Muscle of arm (tissue), 12 donors: ENCODE data around the gene CD109. TPM values are rescaled to one million over a fixed set of nuclear protein-coding genes. Genes with fewer than 3 reads are reported as not detected.
"Not testable (repeated sequence)": the region's sequence is repeated elsewhere in the genome, so short reads cannot be mapped to it uniquely, and the experiment has no call there.

Experiments used
- DNase-seq: peaks from one replicate; pipeline ENCODE4 v3.0.0-alpha.2; 2013
- polyA plus RNA-seq, 12 donors: library from polyadenylated mRNA; unstranded; fragments of 120-200 nt; gene quantifications; one replicate each; pipeline ENCODE4 v1.2.1, GENCODE V29; 2013; ENCODE audit not compliant: insufficient read length in 12 of 12

The CD109 gene
- polyA plus RNA-seq, 12 donors = 12.5 to 40.6 (median 19.6) TPM; not detected in 1

DNA sequence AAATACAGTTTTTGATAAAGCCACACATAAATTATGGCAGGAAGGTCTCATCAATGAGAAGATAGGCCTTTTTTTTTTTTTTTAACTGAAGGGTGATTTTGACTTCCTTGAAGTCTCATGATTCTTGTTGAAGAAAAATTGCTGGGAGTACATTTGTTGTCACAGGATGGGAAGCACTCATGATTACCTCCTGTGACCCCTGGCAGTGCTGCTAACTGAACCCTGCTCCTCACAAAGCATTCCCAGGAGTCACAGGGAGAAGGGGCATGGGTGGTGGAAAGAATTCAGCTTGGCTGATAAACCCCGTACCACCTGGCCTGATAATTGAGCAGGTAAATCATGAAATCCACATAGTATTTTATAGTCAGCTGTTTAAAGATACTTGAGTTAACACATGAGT, 86.9 kb downstream of the CD109 start:
- no peak for DNase-seq

DNA sequence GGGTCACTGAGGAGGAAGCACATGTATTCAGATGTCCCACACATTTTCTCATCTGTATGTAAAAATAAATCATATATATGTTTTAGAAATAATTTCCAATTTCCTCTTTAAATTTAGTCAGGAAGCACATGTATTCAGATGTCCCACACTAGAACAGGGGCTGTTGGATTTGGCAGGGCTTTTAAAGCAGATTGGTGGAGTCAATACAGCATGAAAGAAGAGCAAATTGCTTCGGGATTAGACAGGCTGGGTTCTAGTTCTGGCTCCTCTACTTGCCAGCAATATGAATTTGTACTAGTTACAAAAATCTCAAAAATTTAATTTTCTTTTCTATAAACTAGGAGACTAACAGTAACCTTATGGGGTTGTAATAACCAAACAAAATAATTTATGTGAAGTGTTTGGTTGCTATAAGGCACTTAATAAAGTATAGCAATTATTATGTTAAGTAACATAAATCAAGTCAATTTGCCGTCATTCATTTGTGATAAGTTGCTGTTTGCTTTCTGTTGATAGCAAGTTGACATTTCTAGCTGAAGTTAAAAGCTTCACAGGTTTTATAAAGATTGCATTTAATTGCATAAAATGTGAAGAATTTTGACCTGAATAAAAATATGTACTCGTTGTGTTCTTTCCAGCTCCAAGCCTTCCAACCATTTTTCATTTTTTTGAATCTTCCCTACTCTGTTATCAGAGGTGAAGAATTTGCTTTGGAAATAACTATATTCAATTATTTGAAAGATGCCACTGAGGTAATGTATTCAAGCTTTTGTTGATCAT, 88.9 kb downstream of the CD109 start:
- DNase-seq = no peak

DNA sequence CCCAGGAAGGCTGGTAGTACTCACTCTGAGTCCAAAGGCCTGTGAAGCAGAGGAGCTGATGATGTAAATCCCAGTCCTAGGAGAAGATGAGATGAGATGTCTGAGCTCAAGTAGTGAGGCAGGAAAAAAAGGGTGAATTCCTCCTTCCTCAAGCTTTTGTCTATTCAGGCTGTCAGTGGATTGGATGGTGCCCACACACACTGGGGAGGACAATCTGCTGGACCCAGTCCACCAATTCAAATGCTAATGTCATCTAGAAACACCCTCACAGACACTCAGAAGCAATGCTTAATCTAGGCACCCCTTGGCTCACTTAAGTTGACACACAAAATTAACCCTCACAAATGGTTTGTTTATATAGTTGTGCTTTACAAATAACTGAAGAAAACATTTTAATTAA, 94.6 kb downstream of the CD109 start:
- no peak for DNase-seq

DNA sequence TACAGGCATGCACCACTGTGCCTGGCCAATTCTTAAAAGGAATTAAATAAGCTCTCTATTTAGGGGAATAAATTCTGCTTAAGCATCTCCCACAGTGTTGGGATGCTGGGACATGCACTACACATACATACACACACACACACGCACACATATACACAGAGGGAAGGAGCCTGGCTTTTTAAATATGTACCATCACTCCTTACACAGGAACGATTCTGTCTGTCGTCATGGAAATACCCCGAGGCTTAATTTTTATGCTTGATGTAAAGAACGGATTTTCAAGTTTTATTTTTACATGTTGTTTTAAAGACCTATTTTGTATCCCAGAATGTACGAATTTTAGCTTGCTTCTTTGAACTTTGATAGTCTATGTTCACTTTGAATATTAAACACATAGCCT, 95.3 kb downstream of the CD109 start:
- DNase-seq = no peak

DNA sequence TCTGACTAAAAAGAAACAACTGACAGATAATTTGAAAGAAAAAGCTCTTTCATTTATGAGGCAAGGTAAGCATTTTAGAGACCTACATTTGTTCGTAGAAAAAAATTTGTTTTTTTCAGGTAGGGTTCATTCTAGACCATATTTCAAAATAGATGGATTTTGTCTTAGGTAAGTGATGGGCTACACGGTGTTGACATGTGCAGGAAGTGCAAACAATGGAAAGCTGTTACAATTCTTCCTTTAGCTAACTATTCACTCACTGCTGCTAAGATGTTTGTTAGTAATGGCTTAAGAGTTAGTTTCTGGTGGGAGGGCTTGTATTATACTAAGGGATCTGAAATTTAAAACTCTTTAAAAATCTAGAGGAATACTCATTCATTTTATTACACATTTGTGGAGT, 96.7 kb downstream of the CD109 start:
- no peak for DNase-seq

DNA sequence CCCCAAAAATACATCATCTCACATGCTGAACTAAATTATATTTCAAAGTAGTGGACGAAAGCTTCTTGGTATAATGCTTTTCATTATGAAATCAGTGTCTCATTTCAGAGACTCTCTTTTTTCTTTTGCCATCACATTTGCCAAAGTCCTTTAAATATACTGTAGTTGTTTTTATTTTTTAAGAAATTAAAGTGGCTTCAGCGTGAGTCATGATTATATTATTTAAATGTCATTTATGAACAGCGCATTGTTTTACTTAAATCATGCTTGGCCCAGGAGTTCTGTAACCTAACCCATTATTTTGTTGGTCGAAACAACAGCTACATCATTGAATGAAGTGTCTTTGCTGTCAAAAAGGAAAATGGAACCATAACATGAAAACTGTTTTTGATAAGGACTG, 100.9 kb downstream of the CD109 start:
- DNase-seq = no peak

DNA sequence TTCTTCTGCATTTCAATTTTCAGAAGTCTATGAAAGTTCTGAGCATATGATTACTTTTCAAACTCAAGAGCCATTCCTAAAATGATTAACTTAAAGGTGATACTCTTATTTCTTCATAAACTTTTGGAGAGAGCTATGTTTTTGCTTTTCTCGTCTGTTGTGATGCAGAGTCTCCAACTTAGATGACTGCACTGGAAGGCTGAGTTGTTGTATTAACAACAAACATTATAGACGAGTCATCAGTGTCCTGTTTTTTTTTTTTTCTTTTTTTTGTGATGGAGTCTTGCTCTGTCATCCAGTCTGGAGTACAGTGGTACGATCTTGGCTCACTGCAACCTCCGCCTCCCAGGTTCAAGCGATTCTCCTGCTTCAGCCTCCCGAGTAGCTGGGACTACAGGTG, 101.9 kb downstream of the CD109 start:
- no peak for DNase-seq

DNA sequence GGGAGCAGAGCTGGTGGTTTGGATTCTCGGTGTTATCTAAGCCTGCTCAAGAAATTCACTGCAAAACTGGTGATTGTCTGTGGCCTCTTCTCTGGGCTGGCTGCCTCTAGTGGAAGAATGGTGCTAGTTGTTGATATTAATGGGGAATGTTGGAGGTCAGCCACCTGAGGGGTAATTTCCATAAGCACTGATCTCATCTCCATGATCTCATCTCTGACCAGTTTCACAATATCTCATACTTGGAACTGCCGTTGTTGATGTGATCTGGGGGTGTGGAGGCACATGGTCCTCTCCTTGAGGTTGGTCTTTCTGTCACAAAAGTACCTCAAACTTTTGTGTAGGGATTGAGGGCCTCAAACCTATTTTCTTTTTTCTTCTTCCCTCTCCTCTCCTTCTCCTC, 102.6 kb downstream of the CD109 start:
- DNase-seq = peak; percentile 55

DNA sequence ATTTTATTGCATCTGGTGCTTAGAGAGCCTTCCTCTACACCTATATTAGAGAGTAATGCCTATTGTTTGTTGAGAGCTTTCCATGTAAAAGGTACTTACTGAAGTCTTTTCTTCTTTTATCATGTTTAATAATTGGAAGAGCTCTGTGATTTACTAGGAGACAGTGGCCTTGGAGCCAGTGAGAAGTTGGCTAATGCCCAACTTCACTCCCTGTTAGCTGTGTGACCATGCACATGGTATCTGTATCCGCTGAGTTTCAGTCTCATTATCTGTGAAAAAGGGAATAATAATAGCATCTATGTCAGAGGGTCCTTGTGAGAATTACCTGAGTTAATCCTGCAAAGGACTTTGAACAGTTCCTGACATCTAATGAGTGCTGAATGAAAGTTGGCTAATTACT, 105.0 kb downstream of the CD109 start:
- DNase-seq = no peak

DNA sequence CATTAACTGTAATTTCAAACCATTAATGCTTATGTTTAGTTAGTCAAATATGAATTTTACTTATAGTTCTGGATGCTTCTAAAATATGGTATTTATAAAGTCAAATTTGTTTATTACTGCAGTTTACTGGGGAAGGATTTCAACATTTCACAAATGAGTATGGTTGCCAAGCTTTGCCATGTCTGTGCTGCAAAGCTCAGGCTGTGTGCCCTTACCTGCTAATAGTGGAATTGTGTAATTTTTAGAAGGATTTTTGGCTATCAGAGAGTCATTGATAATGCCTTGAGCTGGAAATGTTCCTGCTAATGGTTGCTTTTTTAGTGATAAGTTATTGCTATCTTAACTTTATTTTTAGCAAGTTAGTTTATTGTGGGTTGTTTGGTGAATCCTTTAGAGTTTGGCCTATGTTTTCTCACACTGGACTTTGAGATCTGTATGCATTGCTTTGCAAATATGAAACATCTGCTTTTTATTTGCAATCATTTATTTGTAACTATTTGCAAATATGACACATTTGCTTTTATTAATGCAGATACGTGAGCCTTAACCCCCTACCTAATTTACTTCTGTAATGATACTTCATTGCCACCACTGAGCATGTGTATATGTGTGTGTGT, 105.8 kb downstream of the CD109 start:
- DNase-seq = no peak

DNA sequence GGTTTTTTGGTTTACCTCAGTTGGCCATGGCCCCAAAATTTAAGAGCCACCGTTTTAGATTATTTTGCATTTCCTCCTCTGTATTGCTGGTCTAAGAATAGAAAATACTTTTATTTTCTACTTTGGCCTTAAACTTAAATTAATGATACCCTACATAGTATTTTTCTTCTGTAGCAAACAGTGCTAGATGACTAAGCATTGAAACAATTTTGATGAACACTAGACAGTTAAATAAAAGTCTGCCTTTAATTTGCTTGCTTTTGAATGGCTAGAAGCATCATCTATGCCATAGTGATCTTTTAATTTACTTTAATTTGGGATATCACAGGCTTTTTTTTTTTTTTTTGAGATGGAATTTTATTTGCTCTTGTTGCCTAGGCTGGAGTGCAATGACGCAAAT, 106.4 kb downstream of the CD109 start:
- DNase-seq = no peak

DNA sequence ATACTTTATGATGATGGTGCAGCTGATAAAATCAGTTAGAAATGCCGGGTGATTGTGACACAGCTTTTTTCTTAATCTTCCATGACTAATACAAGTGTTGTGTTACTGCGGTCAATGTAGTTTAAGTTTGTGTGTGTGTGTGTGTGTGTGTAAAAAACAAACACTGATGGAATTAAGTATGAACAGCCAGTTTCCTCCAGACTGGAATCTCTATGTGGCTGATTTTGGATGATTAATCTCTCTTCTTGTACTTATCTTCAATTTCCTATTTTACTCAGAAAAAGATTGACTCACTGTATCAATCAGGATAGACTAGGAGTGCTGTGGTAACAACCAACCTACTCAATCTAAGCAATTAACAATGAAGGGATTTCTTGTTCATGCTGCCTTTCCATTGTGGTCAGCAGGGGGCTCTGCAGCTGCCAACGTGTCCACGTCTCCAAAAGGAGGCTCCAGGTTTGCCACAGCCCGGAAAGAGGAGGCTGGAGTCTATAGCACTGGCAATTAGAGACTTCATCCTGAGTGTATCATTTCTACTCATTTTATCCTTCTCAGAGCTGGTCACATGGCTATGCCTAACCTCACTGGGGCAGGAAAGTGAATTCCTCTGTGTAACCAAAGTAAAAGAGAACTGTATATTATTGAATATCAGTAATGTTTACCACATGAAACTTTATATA, 107.7 kb downstream of the CD109 start:
- DNase-seq = no peak

DNA sequence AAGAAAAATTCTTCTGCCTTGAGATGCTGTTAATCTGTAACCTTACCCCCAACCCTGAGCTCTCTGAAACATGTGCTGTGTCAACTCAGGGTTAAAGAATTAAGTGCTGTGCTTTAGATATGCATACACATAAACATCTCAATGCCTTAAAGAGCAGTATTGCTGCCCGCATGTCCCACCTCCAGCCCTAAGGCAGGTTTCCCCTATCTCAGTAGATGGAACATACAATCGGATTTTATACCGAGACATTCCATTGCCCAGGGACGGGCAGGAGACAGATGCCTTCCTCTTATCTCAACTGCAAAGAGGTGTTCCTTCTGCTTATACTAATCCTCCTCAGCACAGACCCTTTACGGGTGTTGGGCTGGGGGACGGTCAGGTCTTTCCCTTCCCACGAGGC, 109.2 kb downstream of the CD109 start:
- DNase-seq = not testable (repeated sequence)

DNA sequence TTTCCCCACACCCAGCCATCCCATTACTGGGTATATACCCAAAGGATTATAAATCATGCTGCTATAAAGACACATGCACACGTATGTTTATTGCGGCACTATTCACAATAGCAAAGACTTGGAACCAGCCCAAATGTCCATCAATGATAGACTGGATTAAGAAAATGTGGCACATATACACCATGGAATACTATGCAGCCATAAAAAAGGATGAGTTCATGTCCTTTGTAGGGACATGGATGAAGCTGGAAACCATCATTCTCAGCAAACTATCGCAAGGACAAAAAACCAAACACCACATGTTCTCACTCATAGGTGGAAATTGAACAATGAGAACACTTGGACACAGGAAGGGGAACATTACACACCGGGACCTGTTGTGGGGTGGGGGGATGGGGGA, 110.0 kb downstream of the CD109 start:
- not testable (repeated sequence) for DNase-seq

DNA sequence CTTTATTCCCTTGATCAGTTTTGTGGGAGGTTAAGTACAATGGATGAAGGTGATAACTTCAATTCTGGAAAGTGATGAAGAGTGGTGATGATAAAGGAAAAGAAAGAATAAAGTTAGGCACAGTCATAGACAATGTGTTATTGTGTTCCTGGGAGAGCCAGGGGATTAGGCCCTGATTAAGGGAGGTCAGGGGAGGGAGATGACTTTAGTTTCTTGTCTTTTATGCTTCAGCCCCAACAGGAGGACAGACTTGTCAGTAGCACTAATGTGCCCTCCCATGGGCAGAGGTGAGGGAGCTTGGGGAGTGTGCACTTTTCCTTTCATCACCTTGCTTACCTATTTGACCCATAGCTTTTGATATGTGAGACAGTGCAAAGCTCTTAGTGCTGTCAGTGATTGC, 115.7 kb downstream of the CD109 start:
- no peak for DNase-seq

DNA sequence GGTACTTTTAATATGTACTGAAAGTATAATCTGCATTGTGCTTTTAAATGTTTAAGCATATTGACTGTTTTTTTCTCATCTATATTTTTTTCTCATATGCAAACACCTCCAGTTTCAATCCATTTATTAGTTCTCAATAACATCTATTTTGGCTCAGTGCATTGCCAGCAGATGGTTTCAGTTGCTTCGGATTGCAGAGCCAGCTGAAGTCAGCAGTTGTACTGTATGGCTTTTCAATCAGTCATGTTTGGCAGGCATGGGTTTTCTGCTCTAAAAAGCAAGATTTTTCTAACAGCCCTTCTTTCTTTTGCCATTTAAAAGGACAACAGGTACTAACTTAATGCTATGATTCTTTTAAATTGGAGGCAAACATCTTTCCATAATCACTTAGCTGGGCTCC, 121.2 kb downstream of the CD109 start:
- DNase-seq = peak; percentile 63

DNA sequence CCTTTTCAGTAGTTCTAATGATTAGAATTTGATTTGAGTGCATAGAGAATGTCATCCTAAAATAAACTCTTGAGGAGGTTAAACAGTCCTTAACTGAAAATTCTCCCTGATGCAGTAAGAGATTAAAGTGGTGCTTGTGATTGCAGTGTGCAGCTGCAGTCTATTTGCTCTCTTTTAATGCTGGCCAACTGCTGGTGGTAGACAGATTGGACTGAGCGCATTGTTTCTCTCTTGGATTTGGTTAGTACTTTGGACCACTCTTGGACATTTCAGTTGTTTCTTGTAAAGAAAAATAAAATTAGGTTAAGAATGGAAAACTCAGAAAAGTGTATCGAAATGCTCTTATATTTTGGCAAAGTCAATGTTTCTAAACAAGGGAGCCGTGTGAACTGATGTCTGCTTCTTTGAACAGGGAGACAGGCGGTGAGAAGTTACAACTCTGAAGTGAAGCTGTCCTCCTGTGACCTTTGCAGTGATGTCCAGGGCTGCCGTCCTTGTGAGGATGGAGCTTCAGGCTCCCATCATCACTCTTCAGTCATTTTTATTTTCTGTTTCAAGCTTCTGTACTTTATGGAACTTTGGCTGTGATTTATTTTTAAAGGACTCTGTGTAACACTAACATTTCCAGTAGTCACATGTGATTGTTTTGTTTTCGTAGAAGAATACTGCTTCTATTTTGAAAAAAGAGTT, 127.2 kb downstream of the CD109 start:
- no peak for DNase-seq

DNA sequence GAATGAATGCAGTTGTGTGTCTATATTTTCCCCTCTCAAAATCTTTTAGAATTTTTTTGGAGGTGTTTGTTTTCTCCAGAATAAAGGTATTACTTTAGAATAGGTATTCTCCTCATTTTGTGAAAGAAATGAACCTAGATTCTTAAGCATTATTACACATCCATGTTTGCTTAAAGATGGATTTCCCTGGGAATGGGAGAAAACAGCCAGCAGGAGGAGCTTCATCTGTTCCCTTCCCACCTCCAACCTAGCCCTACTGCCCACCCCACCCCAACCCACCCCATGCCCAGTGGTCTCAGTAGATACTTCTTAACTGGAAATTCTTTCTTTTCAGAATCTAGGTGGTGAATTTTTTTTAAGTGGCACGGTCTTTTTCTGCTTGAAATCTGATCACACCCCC, 127.8 kb downstream of the CD109 start:
- no peak for DNase-seq

DNA sequence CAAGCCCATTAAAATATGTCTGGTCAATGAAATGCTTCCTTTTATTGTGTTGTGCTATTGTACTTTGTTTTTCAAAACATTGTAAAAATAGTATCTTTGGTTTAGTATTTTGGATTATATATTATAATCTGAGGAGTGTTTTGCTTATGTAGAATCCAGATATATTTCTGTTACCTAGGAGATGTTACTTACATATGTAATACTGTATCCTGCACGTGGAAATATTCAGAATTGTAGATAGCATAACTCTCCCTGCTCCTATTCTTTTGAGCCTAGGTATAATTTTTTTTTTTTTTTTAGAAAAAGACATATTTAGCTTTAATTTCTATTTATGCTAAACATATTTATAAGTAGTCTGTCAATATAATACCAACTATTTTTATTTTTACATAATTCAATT, 130.6 kb downstream of the CD109 start:
- no peak for DNase-seq

DNA sequence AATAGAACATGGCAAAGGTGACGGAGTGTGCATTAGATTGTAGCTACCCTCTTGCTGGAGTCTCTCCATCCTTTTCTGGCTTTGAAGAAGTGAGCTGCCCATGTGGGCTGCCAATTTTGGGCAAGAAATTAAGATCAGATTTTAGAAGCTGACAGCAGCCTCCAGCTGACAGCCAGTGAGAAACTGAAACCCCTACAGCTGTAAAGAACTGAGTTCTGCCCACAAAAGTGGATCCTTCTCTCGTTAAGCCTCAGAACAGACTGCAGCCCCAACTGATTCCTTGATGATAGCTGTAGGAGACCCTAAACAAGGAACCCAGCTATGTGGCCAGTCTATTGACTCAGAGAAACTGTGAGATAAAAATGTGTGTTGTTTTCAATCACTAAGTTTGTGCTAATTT, 134.1 kb downstream of the CD109 start:
- DNase-seq = no peak

DNA sequence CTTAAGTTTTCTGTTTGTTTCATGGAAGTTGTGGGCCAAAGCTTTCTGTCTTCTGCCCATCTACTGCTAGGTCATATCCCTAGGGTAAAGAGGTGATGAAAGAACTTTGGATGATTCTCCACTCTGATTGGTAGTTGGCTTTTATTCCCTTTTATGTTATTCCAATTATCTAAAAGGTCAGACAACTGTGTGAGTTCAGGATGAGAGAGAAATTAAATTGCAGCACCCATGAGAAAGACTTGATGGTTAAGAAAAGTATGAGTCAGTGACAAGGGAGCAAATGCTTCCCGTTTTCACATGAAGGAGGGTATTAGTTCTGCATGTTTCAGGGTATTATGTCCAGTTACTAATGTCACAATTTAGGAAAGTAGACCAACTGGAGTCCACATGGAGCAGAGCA, 136.3 kb downstream of the CD109 start:
- no peak for DNase-seq

DNA sequence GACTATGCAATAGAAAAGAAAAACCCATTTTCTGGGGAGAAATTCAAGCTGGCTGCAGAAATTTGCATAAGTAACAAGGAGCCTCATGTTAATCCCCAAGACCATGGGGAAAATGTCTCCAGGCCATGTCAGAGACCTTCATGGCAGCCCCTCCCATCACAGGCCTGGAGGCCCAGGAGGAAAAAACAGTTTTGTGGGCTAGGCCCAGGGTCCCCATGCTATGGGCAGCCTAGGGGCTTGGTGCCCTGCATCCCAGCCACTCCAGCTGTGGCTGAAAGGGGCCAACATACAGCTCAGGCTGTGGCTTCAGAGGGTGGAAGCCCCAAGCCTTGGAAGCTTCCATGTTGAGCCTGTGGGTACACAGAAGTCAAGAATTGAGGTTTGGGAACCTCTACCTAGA, 148.7 kb downstream of the CD109 start:
- not testable (repeated sequence) for DNase-seq

DNA sequence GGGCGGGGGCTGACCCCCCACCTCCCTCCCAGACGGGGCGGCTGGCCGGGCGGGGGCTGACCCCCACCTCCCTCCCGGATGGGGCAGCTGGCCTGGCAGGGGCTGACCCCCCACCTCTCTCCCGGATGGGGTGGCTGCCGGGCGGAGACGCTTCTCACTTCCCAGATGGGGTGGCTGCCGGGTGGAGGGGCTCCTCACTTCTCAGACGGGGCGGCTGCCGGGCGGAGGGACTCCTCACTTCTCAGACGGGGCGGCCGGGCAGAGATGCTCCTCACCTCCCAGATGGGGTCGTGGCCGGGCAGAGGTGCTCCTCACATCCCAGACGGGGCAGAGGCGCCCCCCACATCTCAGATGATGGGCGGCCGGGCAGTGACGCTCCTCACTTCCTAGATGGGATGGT, 155.0 kb downstream of the CD109 start:
- not testable (repeated sequence) for DNase-seq
